Activated T-helper 9 cell treated with anti-CD3 and anti-CD28 coated beads, Interleukin-2, amount 50 U/mL, for 16 hours (primary cell): ENCODE results near the gene RBP4.
"Not testable (repeated sequence)": the region's sequence is repeated elsewhere in the genome, so short reads cannot be mapped to it uniquely, and the experiment has no call there.

Experiments
- DNase-seq: peaks from one replicate; pipeline ENCODE4 v3.0.0-alpha.2; 2020; ENCODE audit warnings: low read depth

Gene RBP4

DNA sequence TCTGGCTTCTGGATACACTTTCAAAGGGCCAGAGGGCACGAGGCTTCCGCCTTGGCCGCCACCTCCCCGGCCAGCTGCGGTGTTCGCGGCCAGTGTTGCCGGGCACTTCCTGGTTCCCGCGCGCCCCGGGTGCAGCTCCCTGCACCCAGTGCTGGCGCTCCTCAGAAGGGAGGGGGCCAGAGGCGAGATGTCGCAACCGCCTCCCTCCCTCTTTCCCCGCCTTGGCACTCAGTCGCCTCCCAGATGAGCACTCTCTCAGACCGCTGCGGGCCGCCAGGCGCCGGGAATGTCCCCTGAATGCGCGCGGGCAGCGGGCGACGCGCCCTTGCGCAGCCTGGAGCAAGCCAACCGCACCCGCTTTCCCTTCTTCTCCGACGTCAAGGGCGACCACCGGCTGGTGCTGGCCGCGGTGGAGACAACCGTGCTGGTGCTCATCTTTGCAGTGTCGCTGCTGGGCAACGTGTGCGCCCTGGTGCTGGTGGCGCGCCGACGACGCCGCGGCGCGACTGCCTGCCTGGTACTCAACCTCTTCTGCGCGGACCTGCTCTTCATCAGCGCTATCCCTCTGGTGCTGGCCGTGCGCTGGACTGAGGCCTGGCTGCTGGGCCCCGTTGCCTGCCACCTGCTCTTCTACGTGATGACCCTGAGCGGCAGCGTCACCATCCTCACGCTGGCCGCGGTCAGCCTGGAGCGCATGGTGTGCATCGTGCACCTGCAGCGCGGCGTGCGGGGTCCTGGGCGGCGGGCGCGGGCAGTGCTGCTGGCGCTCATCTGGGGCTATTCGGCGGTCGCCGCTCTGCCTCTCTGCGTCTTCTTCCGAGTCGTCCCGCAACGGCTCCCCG, 34.4 kb downstream of the RBP4 start, which contains the start of gene FFAR4:
FFAR4 (plus strand) TSS at position 231 of the 842 bp plus-strand sequence; CDS start at position 287, 56 bp downstream.
- no peak for DNase-seq

DNA sequence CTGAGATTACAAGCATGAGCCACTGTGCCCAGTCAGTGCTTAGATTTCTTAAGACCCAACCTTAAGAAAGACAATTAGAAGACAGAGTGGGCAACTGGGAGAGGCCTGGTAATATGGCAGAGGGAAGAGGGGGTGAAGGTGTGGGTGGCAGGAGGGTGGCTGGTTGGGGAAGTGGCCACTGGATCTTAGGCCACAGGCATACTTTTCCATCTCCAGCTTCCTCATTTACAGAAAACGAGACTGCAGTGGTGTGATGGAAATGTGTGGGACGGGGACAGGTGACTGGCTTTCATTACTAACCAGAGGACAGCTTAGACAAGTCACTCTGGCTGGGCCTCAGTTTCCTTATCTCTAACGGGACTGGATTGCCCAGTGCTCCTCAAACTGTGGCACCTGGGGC, 35.6 kb downstream of the RBP4 start:
- DNase-seq = no peak

DNA sequence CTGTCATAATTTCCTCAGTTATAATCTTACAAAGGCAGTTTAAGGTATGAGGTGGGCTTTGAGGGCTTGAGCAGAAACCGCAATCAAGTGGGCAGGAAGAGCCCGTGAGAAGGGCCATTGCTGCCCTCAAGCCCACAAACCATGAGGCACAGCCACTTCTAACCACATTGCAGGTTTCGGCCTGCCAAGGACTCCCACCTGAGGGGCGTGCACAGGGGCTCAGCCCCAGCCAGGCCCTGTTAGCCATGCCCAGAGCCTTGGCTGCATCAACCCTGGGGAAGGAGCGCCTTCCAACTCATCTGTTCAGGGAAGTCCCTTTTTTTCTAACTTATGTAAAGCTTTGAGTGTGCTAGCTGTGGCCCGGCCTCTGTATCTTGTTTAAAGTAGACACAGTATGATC, 40.5 kb downstream of the RBP4 start:
- no peak for DNase-seq

DNA sequence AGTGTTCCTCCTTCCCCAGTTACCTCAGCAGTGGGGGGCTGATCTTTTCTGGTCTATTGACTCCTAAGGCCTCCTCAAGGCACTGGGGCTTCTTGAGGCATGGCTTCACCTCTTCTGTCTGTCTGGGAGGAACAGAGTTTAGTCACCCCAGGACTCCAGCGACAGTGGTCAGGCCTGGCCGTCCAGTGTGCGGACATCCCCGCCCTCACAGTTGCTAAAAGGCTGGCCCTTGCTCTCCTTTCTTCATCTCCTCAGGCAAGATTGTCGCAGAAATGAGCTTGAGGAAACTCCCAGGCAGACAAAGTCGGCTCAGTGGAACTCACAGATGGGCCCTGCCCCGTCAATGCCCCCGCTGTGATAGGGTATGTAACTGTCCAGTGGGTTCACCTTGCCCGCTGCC, 41.5 kb downstream of the RBP4 start:
- no peak for DNase-seq

- DNase-seq = peak; percentile 10
Measured at GRCh38 chr10:93554760-93555432, 46.1 kb downstream of the RBP4 start.

DNA sequence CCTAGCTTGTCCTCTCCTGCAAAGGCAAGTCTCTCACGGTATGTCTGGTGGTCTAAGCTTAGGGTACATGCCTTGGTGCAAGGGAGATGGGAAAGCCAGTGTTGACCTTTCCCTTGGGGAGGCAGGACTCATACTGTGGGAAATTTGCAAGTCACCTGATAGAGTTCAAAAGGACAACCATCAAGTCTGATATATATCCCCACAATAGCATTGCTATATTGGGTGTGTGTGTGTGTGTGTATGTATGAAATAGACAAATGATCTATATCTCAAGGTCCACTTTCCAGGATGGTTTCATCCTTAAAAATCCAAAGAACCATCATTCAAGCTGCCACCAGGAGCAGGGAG, 46.7 kb downstream of the RBP4 start:
- no peak for DNase-seq

DNA sequence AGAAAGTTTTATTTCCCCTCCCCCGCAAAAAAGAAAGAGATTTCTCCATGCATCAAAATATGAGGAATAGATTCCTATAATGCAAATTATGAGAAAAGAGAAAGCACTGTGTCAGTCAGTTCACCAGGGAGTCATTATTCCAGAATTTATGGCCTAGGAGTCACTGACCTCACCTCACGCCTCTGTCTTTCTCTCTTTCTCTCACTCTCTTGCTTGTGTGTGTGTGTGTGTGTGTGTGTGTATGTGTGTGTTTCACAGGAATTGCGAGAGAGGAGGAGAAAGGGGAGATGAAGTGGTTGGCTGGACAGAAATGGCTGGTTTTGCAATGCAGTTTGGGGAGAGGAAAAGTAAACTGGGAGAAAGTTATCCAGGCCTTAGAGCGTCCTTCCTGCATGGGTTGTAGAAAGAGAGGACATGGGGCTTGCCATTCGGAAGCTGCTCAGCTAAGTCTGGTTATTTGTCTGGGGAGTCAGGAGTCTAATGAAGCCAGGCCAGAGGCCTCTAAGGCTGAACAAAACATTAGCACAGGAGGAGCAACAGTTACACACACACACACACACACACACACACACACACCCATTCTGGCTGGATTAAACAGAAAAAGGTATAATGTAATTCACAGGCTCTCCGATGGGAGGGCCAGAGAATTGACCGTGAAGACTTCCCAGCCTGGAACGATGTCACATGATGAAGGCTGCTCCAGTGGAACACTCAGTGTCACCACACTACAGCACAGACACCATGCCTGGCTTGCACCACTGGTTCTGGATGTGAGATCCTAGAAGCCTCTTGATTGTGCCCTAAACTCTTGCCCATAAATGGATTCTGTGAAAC, 47.3 kb downstream of the RBP4 start:
- no peak for DNase-seq

DNA sequence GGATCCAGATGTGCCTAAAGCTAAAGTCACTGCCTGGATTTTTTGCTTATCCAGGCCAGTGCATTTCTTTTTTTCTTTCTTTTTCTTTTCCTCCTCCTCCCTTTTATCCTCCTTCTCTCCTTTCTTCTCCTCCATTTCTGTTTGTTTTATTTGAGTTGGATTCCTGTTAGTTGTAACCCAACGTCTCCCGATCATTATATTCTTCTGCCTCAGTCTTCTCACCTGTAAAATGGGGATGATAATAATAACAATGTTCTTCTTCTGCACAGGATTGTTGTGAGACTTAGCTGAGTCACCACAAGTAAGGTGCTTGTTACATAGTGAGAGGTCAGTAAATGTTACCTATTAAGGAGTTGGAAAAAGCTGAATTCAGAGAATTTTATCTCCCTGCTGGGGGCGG, 48.3 kb downstream of the RBP4 start:
- DNase-seq = no peak

GRCh38 chr10:93550606-93551005, 50.4 kb downstream of the RBP4 start:
- DNase-seq = no peak

DNA sequence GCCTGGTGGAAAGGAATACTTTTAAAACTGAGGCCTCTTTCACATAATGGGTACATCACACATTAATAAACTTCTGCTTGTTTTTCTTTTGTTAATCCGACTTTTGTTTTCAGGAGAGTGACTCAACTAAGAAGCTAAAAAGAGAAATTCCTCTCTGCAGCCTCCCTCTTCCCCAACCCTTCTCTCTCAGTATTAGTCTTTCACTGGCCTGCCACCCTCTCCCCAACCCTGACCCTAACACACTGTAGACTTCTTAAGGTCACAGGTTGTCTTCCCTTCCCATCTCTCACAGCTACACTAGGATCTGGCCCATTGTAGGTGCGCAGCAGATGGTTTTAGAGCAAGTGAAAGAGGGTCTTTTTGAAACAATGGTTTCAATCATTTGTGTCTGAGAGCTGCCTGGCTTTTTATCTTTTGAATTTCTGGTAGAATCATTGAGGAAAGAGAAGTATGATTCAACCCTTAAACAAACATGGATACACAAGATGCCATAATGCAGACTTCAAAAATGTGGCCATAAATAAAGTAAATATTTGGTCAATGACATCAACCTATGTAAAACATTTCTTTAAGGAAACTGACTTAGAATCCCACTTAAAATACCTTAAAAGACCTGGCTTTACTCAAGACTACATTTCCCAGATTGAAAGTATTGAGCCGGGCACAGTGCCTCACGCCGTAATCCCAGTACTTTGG, 52.5 kb downstream of the RBP4 start:
- no peak for DNase-seq

DNA sequence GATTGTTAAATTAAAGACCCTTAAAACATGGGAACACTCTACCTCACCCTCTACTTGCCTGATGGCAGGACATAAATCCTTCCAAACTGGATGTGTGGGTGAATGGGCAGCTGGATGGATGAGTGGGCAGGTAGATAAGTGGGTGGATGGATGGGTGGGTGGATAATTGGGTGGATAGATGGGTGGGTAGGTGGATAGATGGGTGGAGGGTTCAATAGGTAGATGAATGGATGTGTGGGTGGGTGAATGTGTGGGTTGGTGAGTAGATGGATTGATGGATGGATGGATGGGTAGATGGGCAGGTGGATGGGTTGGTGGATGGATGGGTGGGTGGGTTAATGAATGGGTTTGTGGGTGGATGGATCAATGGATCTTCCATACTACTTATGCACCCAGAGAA, 53.5 kb downstream of the RBP4 start:
- no peak for DNase-seq

- not testable (repeated sequence) for DNase-seq
Measured at GRCh38 chr10:93546995-93547394, 54.0 kb downstream of the RBP4 start.

GRCh38 chr10:93542358-93542791, 58.7 kb downstream of the RBP4 start:
- DNase-seq = no peak
